ENCODE results near the gene PPTC7. TPM values are rescaled to one million over a fixed set of nuclear protein-coding genes. Genes with fewer than 3 reads are reported as not detected.
"Not testable (repeated sequence)": the region's sequence is repeated elsewhere in the genome, so short reads cannot be mapped to it uniquely, and the experiment has no call there.

The PPTC7 gene
- total and polyA plus RNA-seq, 2 experiments from 2014 or later = 2.4 to 3.4 TPM

DNA sequence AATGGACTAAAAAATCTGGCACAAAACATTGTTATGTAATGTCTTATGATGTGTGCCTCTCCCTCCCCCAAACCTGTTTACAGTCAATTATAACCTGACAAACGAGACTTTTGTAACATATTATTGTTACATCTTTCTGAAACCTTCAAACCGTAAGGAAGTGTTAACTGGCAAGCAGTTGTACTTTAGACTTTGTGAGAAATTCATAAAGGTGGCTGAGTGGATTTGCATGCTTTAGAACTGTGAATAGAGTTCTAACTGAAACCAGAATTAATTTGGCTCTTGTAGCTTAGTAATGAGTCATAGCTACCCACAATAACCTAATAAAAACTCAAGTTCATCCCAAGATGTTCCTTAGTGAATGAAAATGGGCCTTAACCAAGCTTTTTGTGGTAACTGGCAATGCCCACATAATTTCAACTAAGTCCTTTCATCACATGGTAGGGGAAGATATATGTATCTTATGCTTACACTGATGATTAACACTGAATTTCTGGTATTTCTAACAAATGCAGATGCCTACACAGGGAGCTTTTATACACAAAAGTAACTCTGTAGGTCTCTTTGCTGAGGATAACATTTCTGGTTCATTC, 51.3 kb downstream of the PPTC7 start:
- Histone ChIP-seq H3K4me2 (ENCODE audit: unreplicated experiment) (no peak overlapping the region), H3K79me2 (ENCODE audit: insufficient read depth) (no peaks in the 10 kb centered on the region), H4K20me1 (ENCODE audit: insufficient read depth) (no peaks in the 10 kb centered on the region; the same call in 1 of the 2 replicates), H3K4me1 (ENCODE audit: insufficient read depth) (peaks cover 12% of the 10 kb centered on the region), H2AFZ (no peak overlapping the region), H3F3A (ENCODE audit: insufficient read depth) (peaks cover 9% of the 10 kb centered on the region; the same call in 1 of the 2 replicates), H3K36me3 (ENCODE audit: low read depth) (peaks cover 7% of the 10 kb centered on the region; the same call in 1 of the 2 replicates), H3K27me3 (replicated peaks; ENCODE audit: insufficient read depth) (no peaks in the 10 kb centered on the region), H3K27ac (no peak overlapping the region), H3K9me2 (ENCODE audit: insufficient read depth) (no peaks in the 10 kb centered on the region), H3K9ac (no peak overlapping the region), H3K9me3 (ENCODE audit: low read depth) (no peaks in the 10 kb centered on the region), H3K4me3 (no peak overlapping the region)
- WGBS, 2 experiments (ENCODE audit: low coverage in 1 of 2, low lambda C conversion rate in 2 of 2, missing lambda C conversion rate in 2 of 2) = 49% methylated on average over 2 of the region's 2 CpGs
- in situ Hi-C loops (cut with MboI) = no loop called here
- DNase-seq = peak; percentile 70
- TF ChIP-seq EZH2phosphoT487 (IDR thresholded peaks at IDR 0.05; ENCODE audit: insufficient read depth, low read depth) = no peak
- TF ChIP-seq EZH2 (IDR thresholded peaks at IDR 0.05; ENCODE audit: insufficient read depth, poor library complexity, severe bottlenecking) = no peak

DNA sequence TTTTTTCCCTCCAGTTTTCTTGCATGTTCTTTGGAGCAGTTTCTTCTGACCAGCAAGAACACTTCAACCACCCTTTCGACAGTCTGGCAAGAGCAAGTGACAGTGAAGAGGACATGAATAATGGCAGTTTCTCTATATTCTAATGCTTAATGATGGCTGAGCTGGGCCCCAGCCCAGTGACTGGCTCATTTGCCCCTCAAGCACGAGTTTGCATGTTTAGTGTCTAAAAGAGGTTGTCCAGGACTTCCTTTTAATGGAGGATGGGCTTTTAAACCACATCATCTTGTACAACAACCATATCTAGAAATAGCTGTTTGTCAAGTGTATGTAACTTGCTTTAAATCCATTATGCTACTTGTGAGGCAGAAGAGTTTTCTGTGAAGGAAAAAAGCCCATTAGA, 52.6 kb downstream of the PPTC7 start:
- Histone ChIP-seq H3K27ac (no peak overlapping the region), H3K27me3 (replicated peaks; ENCODE audit: insufficient read depth) (no peaks in the 10 kb centered on the region), H3K9me3 (ENCODE audit: low read depth) (no peaks in the 10 kb centered on the region), H3K9ac (no peak overlapping the region), H3K4me3 (no peak overlapping the region), H2AFZ (no peak overlapping the region), H3K79me2 (ENCODE audit: insufficient read depth) (no peaks in the 10 kb centered on the region), H3F3A (ENCODE audit: insufficient read depth) (peaks cover 9% of the 10 kb centered on the region; the same call in 1 of the 2 replicates), H4K20me1 (ENCODE audit: insufficient read depth) (no peaks in the 10 kb centered on the region; the same call in 1 of the 2 replicates), H3K4me2 (ENCODE audit: unreplicated experiment) (no peak overlapping the region), H3K4me1 (ENCODE audit: insufficient read depth) (peaks cover 12% of the 10 kb centered on the region), H3K36me3 (ENCODE audit: low read depth) (no peaks in the 10 kb centered on the region), H3K9me2 (ENCODE audit: insufficient read depth) (no peaks in the 10 kb centered on the region)
- in situ Hi-C loops (cut with MboI) = no loop called here
- no peak for DNase-seq
- WGBS, 2 experiments (ENCODE audit: low coverage in 1 of 2, low lambda C conversion rate in 2 of 2, missing lambda C conversion rate in 2 of 2) = 94 to 96% methylated on average over 2 of the region's 2 CpGs
- TF ChIP-seq EZH2 (IDR thresholded peaks at IDR 0.05; ENCODE audit: insufficient read depth, poor library complexity, severe bottlenecking) = no peak
- TF ChIP-seq EZH2phosphoT487 (IDR thresholded peaks at IDR 0.05; ENCODE audit: insufficient read depth, low read depth) = no peak

GRCh38 chr12:110528277-110528839, 54.8 kb downstream of the PPTC7 start:
- H3K4me3 ChIP-seq = no peak overlapping the region

GRCh38 chr12:110520876-110521712, 62.0 kb downstream of the PPTC7 start:
- H3K9ac ChIP-seq; H3K9me3 ChIP-seq (ENCODE audit: low read depth); H3K4me3 ChIP-seq; H2AFZ ChIP-seq; H3K27ac ChIP-seq; H3K4me1 ChIP-seq (ENCODE audit: insufficient read depth); H3F3A ChIP-seq (ENCODE audit: insufficient read depth); in situ Hi-C loops (cut with MboI); H3K9me2 ChIP-seq (ENCODE audit: insufficient read depth); H3K4me2 ChIP-seq (ENCODE audit: unreplicated experiment); H3K79me2 ChIP-seq (ENCODE audit: insufficient read depth); H3K36me3 ChIP-seq (ENCODE audit: low read depth); H3K27me3 ChIP-seq (replicated peaks; ENCODE audit: insufficient read depth); H4K20me1 ChIP-seq (ENCODE audit: insufficient read depth): not testable (repeated sequence)
- WGBS, 2 experiments (ENCODE audit: low coverage in 1 of 2, low lambda C conversion rate in 2 of 2, missing lambda C conversion rate in 2 of 2) = 92 to 94% methylated on average over 11 of the region's 11 CpGs
- DNase-seq = peak; percentile 11

More at GRCh38 chr12:110528277-110528839, 54.8 kb downstream of the PPTC7 start:
- Histone ChIP-seq H3K27me3 (replicated peaks; ENCODE audit: insufficient read depth) (no peaks in the 10 kb centered on the region), H3K4me1 (ENCODE audit: insufficient read depth) (peaks cover 12% of the 10 kb centered on the region), H3K79me2 (ENCODE audit: insufficient read depth) (no peaks in the 10 kb centered on the region), H3K9me2 (ENCODE audit: insufficient read depth) (no peaks in the 10 kb centered on the region), H4K20me1 (ENCODE audit: insufficient read depth) (no peaks in the 10 kb centered on the region; the same call in 1 of the 2 replicates), H3F3A (ENCODE audit: insufficient read depth) (peaks cover 9% of the 10 kb centered on the region; the same call in 1 of the 2 replicates), H3K9ac (no peak overlapping the region), H3K4me2 (ENCODE audit: unreplicated experiment) (no peak overlapping the region), H3K9me3 (ENCODE audit: low read depth) (no peaks in the 10 kb centered on the region), H2AFZ (no peak overlapping the region), H3K27ac (no peak overlapping the region), H3K36me3 (ENCODE audit: low read depth) (no peaks in the 10 kb centered on the region)
- in situ Hi-C loops (cut with MboI) = no loop called here
- DNase-seq = no peak
- TF ChIP-seq EZH2phosphoT487 (IDR thresholded peaks at IDR 0.05; ENCODE audit: insufficient read depth, low read depth) (no peak), EZH2 (IDR thresholded peaks at IDR 0.05; ENCODE audit: insufficient read depth, poor library complexity, severe bottlenecking) (no peak)
- 86 to 91% methylated on average over 6 of the region's 6 CpGs for WGBS, 2 experiments (ENCODE audit: low coverage in 1 of 2, low lambda C conversion rate in 2 of 2, missing lambda C conversion rate in 2 of 2)

DNA sequence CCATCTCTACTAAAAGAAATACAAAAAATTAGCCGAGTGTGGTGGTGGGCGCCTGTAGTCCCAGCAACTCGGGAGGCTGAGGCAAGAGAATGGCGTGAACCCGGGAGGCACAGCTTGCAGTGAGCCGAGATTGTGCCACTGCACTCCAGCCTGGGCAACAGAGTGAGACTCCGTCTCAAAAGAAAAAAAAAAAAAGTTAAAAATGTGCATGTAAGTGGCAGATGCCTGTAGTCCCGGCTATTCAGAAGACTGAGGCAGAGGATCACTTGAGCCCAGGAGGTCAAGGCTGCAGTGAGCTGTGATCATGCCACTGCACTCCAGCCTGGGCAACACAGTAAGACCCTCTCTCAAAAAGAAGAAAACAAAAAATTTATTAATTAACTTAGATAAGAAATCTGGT, 65.1 kb downstream of the PPTC7 start:
- in situ Hi-C loops (cut with MboI) = loop anchor here (10.0 kb wide), 1 partner anchor 77 kb away; no protein-coding TSS in a partner anchor
- H3K27ac ChIP-seq; H3K27me3 ChIP-seq (replicated peaks; ENCODE audit: insufficient read depth); H3K9ac ChIP-seq; H3K9me3 ChIP-seq (ENCODE audit: low read depth); H3K79me2 ChIP-seq (ENCODE audit: insufficient read depth); H2AFZ ChIP-seq; DNase-seq; H3F3A ChIP-seq (ENCODE audit: insufficient read depth); H3K4me2 ChIP-seq (ENCODE audit: unreplicated experiment); H3K4me3 ChIP-seq; H4K20me1 ChIP-seq (ENCODE audit: insufficient read depth); H3K4me1 ChIP-seq (ENCODE audit: insufficient read depth); H3K9me2 ChIP-seq (ENCODE audit: insufficient read depth); H3K36me3 ChIP-seq (ENCODE audit: low read depth): not testable (repeated sequence)
- WGBS, 2 experiments (ENCODE audit: low coverage in 1 of 2, low lambda C conversion rate in 2 of 2, missing lambda C conversion rate in 2 of 2) = 79 to 88% methylated on average over 8 of the region's 8 CpGs
